IMR-90 (cell line): ENCODE results near the gene SCAMP1.

Experiments used
- BHLHE40 ChIP-seq: fragments of 150-350 bp; IDR thresholded peaks from 2 replicates; pipeline ENCODE4 v1.6.1; 2016; ENCODE audit warnings: mild to moderate bottlenecking, low read depth, low read length
- CEBPB ChIP-seq: IDR thresholded peaks from 2 replicates; pipeline ENCODE4 v1.6.1; 2012; ENCODE audit warnings: low read depth, low read length, improper control_type of control experiment
- CTCF ChIP-seq: conservative IDR thresholded peaks from 2 replicates; pipeline ENCODE4 v1.5.1; 2012; ENCODE audit warnings: mild to moderate bottlenecking, low read depth, low read length, improper control_type of control experiment
- MAZ ChIP-seq: IDR thresholded peaks from 2 replicates; pipeline ENCODE4 v1.6.1; 2012; ENCODE audit warnings: low read depth, mild to moderate bottlenecking, low read length, improper control_type of control experiment, moderate library complexity, borderline replicate concordance
- MXI1 ChIP-seq: IDR thresholded peaks from 2 replicates; pipeline ENCODE4 v1.6.1; 2012; ENCODE audit warnings: low read depth, mild to moderate bottlenecking, low read length, moderate library complexity, borderline replicate concordance
- POLR2A ChIP-seq: IDR thresholded peaks from 2 replicates; pipeline ENCODE4 v1.6.1; 2012; ENCODE audit warnings: mild to moderate bottlenecking, low read depth, low read length
- RAD21 ChIP-seq: IDR thresholded peaks from 2 replicates; pipeline ENCODE4 v1.6.1; 2012; ENCODE audit warnings: low read length, improper control_type of control experiment
- RCOR1 ChIP-seq: IDR thresholded peaks from 2 replicates; pipeline ENCODE4 v1.6.1; 2012; ENCODE audit warnings: mild to moderate bottlenecking, low read length, improper control_type of control experiment; ENCODE audit not compliant: insufficient replicate concordance
- RFX5 ChIP-seq: IDR thresholded peaks from 2 replicates; pipeline ENCODE4 v1.8.0; 2012; ENCODE audit warnings: low read depth, mild to moderate bottlenecking, low read length, moderate library complexity
- SMC3 ChIP-seq: fragments of 150-350 bp; IDR thresholded peaks from 2 replicates; pipeline ENCODE4 v1.6.1; 2016; ENCODE audit warnings: low read depth, mild to moderate bottlenecking, antibody characterized with exemption, low read length, moderate library complexity
- USF2 ChIP-seq: fragments of 150-350 bp; IDR thresholded peaks from 2 replicates; pipeline ENCODE4 v1.6.1; 2017; ENCODE audit warnings: mild to moderate bottlenecking, antibody characterized with exemption, low read length, low read depth

GRCh38 chr5:78523314-78524193 is 163.1 kb downstream of the SCAMP1 start:
- no peak for TF ChIP-seq CTCF
- TF ChIP-seq RFX5 = no peak
- TF ChIP-seq POLR2A = no peak
- no peak for TF ChIP-seq USF2
- TF ChIP-seq RCOR1 = no peak
- no peak for TF ChIP-seq RAD21
- no peak for TF ChIP-seq MAZ
- TF ChIP-seq BHLHE40 = no peak
- TF ChIP-seq CEBPB = no peak
- TF ChIP-seq MXI1 = no peak
- no peak for TF ChIP-seq SMC3
